HG03565 (cell line): ENCODE data around the gene TET2.

Source experiments
- ATAC-seq: cut with Tn5 transposase; IDR thresholded peaks from one replicate; pipeline ENCODE4 v1.9.1; 2021; ENCODE audit warnings: mild to moderate bottlenecking, moderate library complexity; ENCODE audit not compliant: unreplicated experiment

The TET2 gene

GRCh38 chr4:105232374-105232773 lies 85.7 kb downstream of the TET2 start:
- no peak for ATAC-seq

GRCh38 chr4:105234582-105234981 lies 87.9 kb downstream of the TET2 start:
- ATAC-seq: no peak

GRCh38 chr4:105236202-105236915 lies 89.7 kb downstream of the TET2 start:
- peak; percentile 71 for ATAC-seq

- peak; percentile 32 for ATAC-seq
Measured at GRCh38 chr4:105236916-105237311, 90.2 kb downstream of the TET2 start.

- ATAC-seq: no peak
Measured at GRCh38 chr4:105240037-105240436, 93.4 kb downstream of the TET2 start.

DNA sequence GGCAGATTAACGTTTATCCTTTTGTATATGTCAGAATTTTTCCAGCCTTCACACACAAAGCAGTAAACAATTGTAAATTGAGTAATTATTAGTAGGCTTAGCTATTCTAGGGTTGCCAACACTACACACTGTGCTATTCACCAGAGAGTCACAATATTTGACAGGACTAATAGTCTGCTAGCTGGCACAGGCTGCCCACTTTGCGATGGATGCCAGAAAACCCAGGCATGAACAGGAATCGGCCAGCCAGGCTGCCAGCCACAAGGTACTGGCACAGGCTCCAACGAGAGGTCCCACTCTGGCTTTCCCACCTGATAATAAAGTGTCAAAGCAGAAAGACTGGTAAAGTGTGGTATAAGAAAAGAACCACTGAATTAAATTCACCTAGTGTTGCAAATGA lies 94.8 kb downstream of the TET2 start:
- ATAC-seq: no peak

DNA sequence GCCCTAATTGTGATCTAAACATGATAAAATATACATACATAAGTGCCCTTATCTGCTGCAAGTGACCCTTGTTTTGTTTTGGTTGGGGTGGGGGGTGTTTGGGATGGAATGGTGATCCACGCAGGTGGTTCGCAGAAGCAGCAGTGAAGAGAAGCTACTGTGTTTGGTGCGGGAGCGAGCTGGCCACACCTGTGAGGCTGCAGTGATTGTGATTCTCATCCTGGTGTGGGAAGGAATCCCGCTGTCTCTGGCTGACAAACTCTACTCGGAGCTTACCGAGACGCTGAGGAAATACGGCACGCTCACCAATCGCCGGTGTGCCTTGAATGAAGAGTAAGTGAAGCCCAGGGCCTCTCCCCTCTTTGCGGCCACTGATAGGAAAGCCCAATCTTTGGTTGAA lies 96.8 kb downstream of the TET2 start:
- ATAC-seq: no peak

DNA sequence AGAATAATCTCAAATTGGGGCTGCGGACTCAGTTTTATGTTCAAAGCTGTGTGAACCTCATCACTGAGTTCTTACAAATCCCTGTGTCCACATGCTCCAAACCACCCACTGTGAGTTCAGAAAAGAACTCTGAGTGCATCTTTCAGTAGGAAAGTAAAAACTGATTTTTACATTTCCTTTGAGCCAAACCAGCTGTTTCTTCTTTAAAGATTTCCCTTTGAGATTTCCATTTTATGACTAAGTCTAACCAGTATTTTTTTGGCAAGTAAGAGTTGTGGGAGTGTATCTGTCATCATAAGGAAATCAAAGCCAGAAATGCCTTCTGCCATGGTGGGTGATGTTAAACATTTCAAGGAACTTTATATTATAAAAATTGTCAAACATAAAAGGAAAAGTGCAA lies 100.0 kb downstream of the TET2 start:
- no peak for ATAC-seq

GRCh38 chr4:105248613-105249012 lies 101.9 kb downstream of the TET2 start:
- no peak for ATAC-seq

DNA sequence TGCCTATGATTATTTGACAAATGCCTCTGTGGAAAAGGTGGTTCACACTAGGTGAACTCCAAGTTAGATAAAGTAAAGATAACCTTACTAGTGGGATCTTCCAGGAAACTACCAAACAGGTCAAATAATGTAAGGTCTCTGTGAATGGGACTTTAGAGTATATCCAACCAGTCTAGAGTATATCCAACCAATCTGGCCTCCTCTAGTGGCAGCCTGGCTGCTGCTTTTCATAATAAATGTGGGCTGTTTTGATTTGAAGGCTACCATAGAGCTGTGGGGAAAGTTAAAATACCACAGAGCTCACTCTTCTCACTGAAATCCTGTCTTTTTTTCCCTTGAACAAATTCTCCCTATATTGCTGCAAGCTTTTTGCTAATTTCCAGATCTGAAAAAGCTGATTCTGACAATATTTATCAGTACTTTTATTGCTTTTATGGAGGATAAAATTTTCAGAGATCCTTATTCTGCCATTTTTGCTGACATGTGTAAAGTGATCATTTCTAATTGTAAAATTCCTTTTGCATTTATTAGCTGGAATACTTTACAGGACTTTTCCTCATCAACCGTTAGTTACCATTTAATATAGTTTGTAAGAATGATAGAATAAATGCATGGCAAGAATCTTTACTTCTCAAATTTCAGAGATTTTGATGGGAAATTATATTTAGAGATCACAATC lies 111.3 kb downstream of the TET2 start:
- no peak for ATAC-seq

- no peak for ATAC-seq
Measured at GRCh38 chr4:105265689-105266088, 119.0 kb downstream of the TET2 start.

GRCh38 chr4:105267280-105267679 lies 120.6 kb downstream of the TET2 start:
- no peak for ATAC-seq

GRCh38 chr4:105272002-105272401 lies 125.3 kb downstream of the TET2 start:
- ATAC-seq: no peak

GRCh38 chr4:105273230-105273629 lies 126.6 kb downstream of the TET2 start:
- no peak for ATAC-seq

- no peak for ATAC-seq
Measured at GRCh38 chr4:105274090-105274489, 127.4 kb downstream of the TET2 start.

- ATAC-seq: no peak
Measured at GRCh38 chr4:105274504-105274903, 127.8 kb downstream of the TET2 start.

- ATAC-seq: no peak
Measured at GRCh38 chr4:105276361-105277104, 129.9 kb downstream of the TET2 start.

GRCh38 chr4:105277702-105278101 lies 131.0 kb downstream of the TET2 start:
- ATAC-seq: no peak

DNA sequence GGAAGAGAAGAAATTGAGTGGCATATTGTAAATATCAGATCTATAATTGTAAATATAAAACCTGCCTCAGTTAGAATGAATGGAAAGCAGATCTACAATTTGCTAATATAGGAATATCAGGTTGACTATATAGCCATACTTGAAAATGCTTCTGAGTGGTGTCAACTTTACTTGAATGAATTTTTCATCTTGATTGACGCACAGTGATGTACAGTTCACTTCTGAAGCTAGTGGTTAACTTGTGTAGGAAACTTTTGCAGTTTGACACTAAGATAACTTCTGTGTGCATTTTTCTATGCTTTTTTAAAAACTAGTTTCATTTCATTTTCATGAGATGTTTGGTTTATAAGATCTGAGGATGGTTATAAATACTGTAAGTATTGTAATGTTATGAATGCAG lies 132.6 kb downstream of the TET2 start:
- ATAC-seq: no peak

- ATAC-seq: no peak
Measured at GRCh38 chr4:105280338-105281123, 133.9 kb downstream of the TET2 start.

GRCh38 chr4:105281124-105281415 lies 134.4 kb downstream of the TET2 start:
- ATAC-seq: no peak
